ENCODE measurements around the gene HAP1. TPM values are rescaled to one million over a fixed set of nuclear protein-coding genes. Genes with fewer than 3 reads are reported as not detected.

HAP1 gene
- total RNA-seq, 4 donors from 2014 or later = 0.22 TPM; not detected in 3

GRCh38 chr17:41695134-41695661 is 39.2 kb downstream of the HAP1 start:
- H3K27ac ChIP-seq = peak overlapping the region; percentile 85 to 96 (median 90)
- TF ChIP-seq CTCF (IDR thresholded peaks at IDR 0.05 in 4 of 5, conservative IDR thresholded peaks at IDR 0.05 in 1 of 5) (no peak), POLR2A (IDR thresholded peaks at IDR 0.05) (no peak)
- H3K9me3 ChIP-seq = no peaks in the 10 kb centered on the region
- intact Hi-C loops (cut with DNase I; ENCODE audit: low total_unique reads) = loop anchor here (10.0 kb wide), 1 partner anchor 1740 kb away; no protein-coding TSS in a partner anchor
- H3K4me3 ChIP-seq = no peak overlapping the region
- in situ Hi-C loops (cut with MboI; ENCODE audit: low sequenced_read_pairs in 4 of 4) = no loop called here
- peaks cover 41% of the 10 kb centered on the region in 2 donors for H3K4me1 ChIP-seq
- H3K36me3 ChIP-seq = peaks cover 7 to 44% of the 10 kb centered on the region in 2 donors
- no peaks in the 10 kb centered on the region for H3K27me3 ChIP-seq
- no peak for DNase-seq
- ATAC-seq = no peak

- intact Hi-C loops (cut with DNase I; ENCODE audit: low total_unique reads) (loop anchor here (10.0 kb wide), 1 partner anchor 1738 kb away; no protein-coding TSS in a partner anchor), in situ Hi-C loops (cut with MboI; ENCODE audit: low sequenced_read_pairs in 4 of 4) (no loop called here)
- TF ChIP-seq CTCF (IDR thresholded peaks at IDR 0.05 in 4 of 5, conservative IDR thresholded peaks at IDR 0.05 in 1 of 5) (no peak), POLR2A (IDR thresholded peaks at IDR 0.05) (no peak)
- Histone ChIP-seq H3K27ac (peak overlapping the region in 3 of 4 donors; percentile 31 to 99 (median 85)), H3K9me3 (no peaks in the 10 kb centered on the region), H3K36me3 (peaks cover 12 to 52% of the 10 kb centered on the region in 2 donors), H3K4me3 (no peak overlapping the region), H3K27me3 (no peaks in the 10 kb centered on the region), H3K4me1 (peaks cover 47 to 48% of the 10 kb centered on the region in 2 donors)
- ATAC-seq (no peak), DNase-seq (no peak)
Observed at GRCh38 chr17:41692722-41693521, 41.5 kb downstream of the HAP1 start.

- H3K9me3 ChIP-seq = no peaks in the 10 kb centered on the region
- intact Hi-C loops (cut with DNase I; ENCODE audit: low total_unique reads) (loop anchor here (10.0 kb wide), 1 partner anchor 1736 kb away; no protein-coding TSS in a partner anchor), in situ Hi-C loops (cut with MboI; ENCODE audit: low sequenced_read_pairs in 4 of 4) (no loop called here)
- H3K36me3 ChIP-seq = peaks cover 12 to 52% of the 10 kb centered on the region in 2 donors
- no peak for ATAC-seq
- no peaks in the 10 kb centered on the region for H3K27me3 ChIP-seq
- H3K27ac ChIP-seq = peak overlapping the region; percentile 99 to 100 (median 100)
- DNase-seq = no peak
- H3K4me3 ChIP-seq = peak overlapping the region in 3 of 4 donors; percentile 87 to 96 (median 94)
- TF ChIP-seq CTCF (IDR thresholded peaks at IDR 0.05 in 4 of 5, conservative IDR thresholded peaks at IDR 0.05 in 1 of 5) = no peak
- no peak for TF ChIP-seq POLR2A (IDR thresholded peaks at IDR 0.05)
- H3K4me1 ChIP-seq = peaks cover 34 to 36% of the 10 kb centered on the region in 2 donors
Observed at GRCh38 chr17:41691031-41691777, 43.2 kb downstream of the HAP1 start.

GRCh38 chr17:41690497-41690896 is 43.9 kb downstream of the HAP1 start:
- peaks cover 29 to 30% of the 10 kb centered on the region in 2 donors for H3K4me1 ChIP-seq
- H3K27ac ChIP-seq = peak overlapping the region; percentile 99 to 100 (median 100)
- no peaks in the 10 kb centered on the region for H3K9me3 ChIP-seq
- ATAC-seq = no peak
- intact Hi-C loops (cut with DNase I; ENCODE audit: low total_unique reads) (loop anchor here (10.0 kb wide), 1 partner anchor 1736 kb away; no protein-coding TSS in a partner anchor), in situ Hi-C loops (cut with MboI; ENCODE audit: low sequenced_read_pairs in 4 of 4) (no loop called here)
- DNase-seq = no peak
- peak overlapping the region; percentile 87 to 100 (median 95) for H3K4me3 ChIP-seq
- peaks cover 12 to 52% of the 10 kb centered on the region in 2 donors for H3K36me3 ChIP-seq
- no peaks in the 10 kb centered on the region for H3K27me3 ChIP-seq
- TF ChIP-seq CTCF (IDR thresholded peaks at IDR 0.05 in 4 of 5, conservative IDR thresholded peaks at IDR 0.05 in 1 of 5) = no peak
- TF ChIP-seq POLR2A (IDR thresholded peaks at IDR 0.05) = no peak
